ENCODE results near the gene GPR151.
A peak's percentile ranks its signal among the peaks of the same experiment; 100 is the strongest.

The GPR151 gene

GRCh38 chr5:146540414-146540813 is 24.4 kb upstream of the GPR151 start:
- no peaks in the 10 kb centered on the region for H3K9me3 Mint-ChIP-seq
- TF ChIP-seq, protein P1, sequence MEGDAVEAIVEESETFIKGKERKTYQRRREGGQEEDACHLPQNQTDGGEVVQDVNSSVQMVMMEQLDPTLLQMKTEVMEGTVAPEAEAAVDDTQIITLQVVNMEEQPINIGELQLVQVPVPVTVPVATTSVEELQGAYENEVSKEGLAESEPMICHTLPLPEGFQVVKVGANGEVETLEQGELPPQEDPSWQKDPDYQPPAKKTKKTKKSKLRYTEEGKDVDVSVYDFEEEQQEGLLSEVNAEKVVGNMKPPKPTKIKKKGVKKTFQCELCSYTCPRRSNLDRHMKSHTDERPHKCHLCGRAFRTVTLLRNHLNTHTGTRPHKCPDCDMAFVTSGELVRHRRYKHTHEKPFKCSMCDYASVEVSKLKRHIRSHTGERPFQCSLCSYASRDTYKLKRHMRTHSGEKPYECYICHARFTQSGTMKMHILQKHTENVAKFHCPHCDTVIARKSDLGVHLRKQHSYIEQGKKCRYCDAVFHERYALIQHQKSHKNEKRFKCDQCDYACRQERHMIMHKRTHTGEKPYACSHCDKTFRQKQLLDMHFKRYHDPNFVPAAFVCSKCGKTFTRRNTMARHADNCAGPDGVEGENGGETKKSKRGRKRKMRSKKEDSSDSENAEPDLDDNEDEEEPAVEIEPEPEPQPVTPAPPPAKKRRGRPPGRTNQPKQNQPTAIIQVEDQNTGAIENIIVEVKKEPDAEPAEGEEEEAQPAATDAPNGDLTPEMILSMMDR (IDR thresholded peaks at IDR 0.05): no peak
- H3K27ac Mint-ChIP-seq: no peak overlapping the region
- H3K4me1 Mint-ChIP-seq: no peaks in the 10 kb centered on the region
- H3K36me3 Mint-ChIP-seq (ENCODE audit: low read depth): no peaks in the 10 kb centered on the region
- peaks cover 9% of the 10 kb centered on the region for H3K27me3 Mint-ChIP-seq (ENCODE audit: low read depth, poor library complexity)
- H3K4me3 Mint-ChIP-seq: no peak overlapping the region
- DNase-seq: no peak

- no peaks in the 10 kb centered on the region for H3K36me3 Mint-ChIP-seq (ENCODE audit: low read depth)
- H3K9me3 Mint-ChIP-seq: no peaks in the 10 kb centered on the region
- DNase-seq: no peak
- no peak overlapping the region for H3K4me3 Mint-ChIP-seq
- no peak overlapping the region for H3K27ac Mint-ChIP-seq
- TF ChIP-seq, protein P1 (IDR thresholded peaks at IDR 0.05): no peak
- H3K27me3 Mint-ChIP-seq (ENCODE audit: low read depth, poor library complexity): peaks cover 9% of the 10 kb centered on the region
- H3K4me1 Mint-ChIP-seq: no peaks in the 10 kb centered on the region
Observed at GRCh38 chr5:146539973-146540372, 24.0 kb upstream of the GPR151 start.

GRCh38 chr5:146538432-146538831 is 22.4 kb upstream of the GPR151 start:
- DNase-seq: no peak
- no peaks in the 10 kb centered on the region for H3K36me3 Mint-ChIP-seq (ENCODE audit: low read depth)
- peaks cover 9% of the 10 kb centered on the region for H3K27me3 Mint-ChIP-seq (ENCODE audit: low read depth, poor library complexity)
- H3K4me3 Mint-ChIP-seq: no peak overlapping the region
- TF ChIP-seq, protein P1 (IDR thresholded peaks at IDR 0.05): no peak
- H3K4me1 Mint-ChIP-seq: peaks cover 1% of the 10 kb centered on the region
- H3K27ac Mint-ChIP-seq: no peak overlapping the region
- no peaks in the 10 kb centered on the region for H3K9me3 Mint-ChIP-seq

- no peak for DNase-seq
- TF ChIP-seq, protein P1 (IDR thresholded peaks at IDR 0.05): no peak
- Mint-ChIP-seq H3K4me1 (peaks cover 5% of the 10 kb centered on the region), H3K4me3 (no peak overlapping the region), H3K9me3 (peaks cover 8% of the 10 kb centered on the region), H3K36me3 (ENCODE audit: low read depth) (no peaks in the 10 kb centered on the region), H3K27ac (no peak overlapping the region), H3K27me3 (ENCODE audit: low read depth, poor library complexity) (peaks cover 13% of the 10 kb centered on the region)
Observed at GRCh38 chr5:146533882-146534281, 17.9 kb upstream of the GPR151 start.

GRCh38 chr5:146533260-146533857 is 17.4 kb upstream of the GPR151 start:
- Mint-ChIP-seq H3K27me3 (ENCODE audit: low read depth, poor library complexity) (peaks cover 13% of the 10 kb centered on the region), H3K36me3 (ENCODE audit: low read depth) (no peaks in the 10 kb centered on the region), H3K9me3 (peaks cover 8% of the 10 kb centered on the region), H3K27ac (no peak overlapping the region), H3K4me3 (no peak overlapping the region), H3K4me1 (peaks cover 5% of the 10 kb centered on the region)
- TF ChIP-seq, protein P1 (IDR thresholded peaks at IDR 0.05): peak; percentile 72
- DNase-seq: peak; percentile 82

DNA sequence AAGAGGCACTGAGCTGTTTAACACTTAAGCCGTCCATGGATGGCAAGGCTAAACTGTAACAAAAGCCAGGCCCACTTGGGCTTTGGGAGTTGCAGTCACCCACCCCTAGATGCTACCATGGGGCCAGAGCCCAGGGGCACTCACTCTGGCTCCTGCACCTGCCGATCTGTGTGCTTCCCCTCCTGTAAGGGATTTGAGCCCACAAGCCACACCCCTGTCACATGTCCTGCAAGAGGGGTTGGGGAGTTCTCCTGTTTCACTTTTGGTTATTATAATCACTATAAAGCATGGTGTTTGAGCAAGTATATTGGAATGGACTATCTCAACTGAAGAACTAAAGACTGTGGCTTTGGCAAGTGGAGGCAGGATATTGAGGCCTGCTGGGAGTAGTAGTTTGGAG is 14.0 kb upstream of the GPR151 start:
- Mint-ChIP-seq H3K27me3 (ENCODE audit: low read depth, poor library complexity) (peaks cover 12% of the 10 kb centered on the region), H3K27ac (no peak overlapping the region)

More for the DNA sequence above, 14.0 kb upstream of the GPR151 start:
- Mint-ChIP-seq H3K4me3 (no peak overlapping the region), H3K4me1 (peaks cover 5% of the 10 kb centered on the region), H3K36me3 (ENCODE audit: low read depth) (no peaks in the 10 kb centered on the region), H3K9me3 (peaks cover 8% of the 10 kb centered on the region)
- DNase-seq: no peak
- TF ChIP-seq, protein P1 (IDR thresholded peaks at IDR 0.05): no peak
